ENCODE results near the gene AMZ2. TPM values are rescaled to one million over a fixed set of nuclear protein-coding genes. Genes with fewer than 3 reads are reported as not detected.
"Not testable (repeated sequence)": the region's sequence is repeated elsewhere in the genome, so short reads cannot be mapped to it uniquely, and the experiment has no call there.

Gene AMZ2
- total RNA-seq, 1 experiment from 2014 or later, result 88.3 TPM

GRCh38 chr17:68263101-68263681, 15.3 kb downstream of the AMZ2 start:
- H3K36me3 ChIP-seq (ENCODE audit: low read depth); H3K4me2 ChIP-seq; H3K27ac ChIP-seq; H3F3A ChIP-seq (ENCODE audit: insufficient read depth, low read depth); H3K79me2 ChIP-seq (ENCODE audit: low read depth); H3K4me3 ChIP-seq; H3K27me3 ChIP-seq (ENCODE audit: insufficient read depth, low read depth); H2AFZ ChIP-seq; H3K9me2 ChIP-seq (ENCODE audit: insufficient read depth); H3K9me3 ChIP-seq (ENCODE audit: insufficient read depth, low read depth); H3K4me1 ChIP-seq (replicated peaks; ENCODE audit: insufficient read depth); POLR2A ChIA-PET (ENCODE audit: unreplicated experiment); DNase-seq; BruUV-seq (replicated peaks); H4K20me1 ChIP-seq (ENCODE audit: insufficient read depth): not testable (repeated sequence)
- peak; percentile 74 for TF ChIP-seq CTCF (conservative IDR thresholded peaks at IDR 0.05)
- intact Hi-C loops (cut with micrococcal nuclease; ENCODE audit: unreplicated experiment), result loop anchor here (1.0 kb wide), 2 partner anchors 136 to 173 kb away; no protein-coding TSS in a partner anchor
- CTCF ChIA-PET, result interaction anchor here (0.5 to 2.8 kb wide), 2 partner anchors 106 to 136 kb away, joined by 4 to 17 read pairs; no protein-coding TSS in a partner anchor

- intact Hi-C loops (cut with micrococcal nuclease; ENCODE audit: unreplicated experiment); H3K4me3 ChIP-seq; H3K36me3 ChIP-seq (ENCODE audit: low read depth); H3K79me2 ChIP-seq (ENCODE audit: low read depth); H3K27me3 ChIP-seq (ENCODE audit: insufficient read depth, low read depth); CTCF ChIA-PET; H3K9me3 ChIP-seq (ENCODE audit: insufficient read depth, low read depth); H3K4me2 ChIP-seq; H3F3A ChIP-seq (ENCODE audit: insufficient read depth, low read depth); H3K9me2 ChIP-seq (ENCODE audit: insufficient read depth); H3K27ac ChIP-seq; H3K4me1 ChIP-seq (replicated peaks; ENCODE audit: insufficient read depth); H4K20me1 ChIP-seq (ENCODE audit: insufficient read depth); H2AFZ ChIP-seq; BruUV-seq (replicated peaks); DNase-seq: not testable (repeated sequence)
- POLR2A ChIA-PET (ENCODE audit: unreplicated experiment), result interaction anchor here (0.6 kb wide), 1 partner anchor 209 kb away, joined by 7 read pairs; no protein-coding TSS in a partner anchor
Observed at GRCh38 chr17:68265833-68266232, 18.0 kb downstream of the AMZ2 start.

DNA sequence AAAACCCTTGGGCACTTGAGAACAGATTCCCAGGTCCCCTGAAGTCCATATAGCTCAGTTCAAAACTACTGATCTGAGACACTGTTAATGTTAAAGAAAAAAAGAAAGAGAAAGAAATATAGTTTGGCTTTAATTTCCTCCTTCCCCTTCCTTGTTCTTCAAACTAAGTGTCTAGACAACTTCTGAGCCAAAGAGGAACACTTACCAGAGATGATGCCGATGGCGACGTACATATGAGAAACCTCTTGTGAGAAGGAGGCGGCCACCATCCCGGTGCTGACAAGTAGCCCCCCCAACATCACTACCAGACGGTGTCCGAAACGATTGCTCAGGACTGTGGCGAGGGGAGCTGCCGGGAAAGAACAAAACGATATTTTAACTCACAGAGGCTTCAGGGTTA, 25.9 kb downstream of the AMZ2 start:
- TF ChIP-seq EZH2 (IDR thresholded peaks at IDR 0.05; ENCODE audit: low read depth), result no peak
- TF ChIP-seq CTCF (conservative IDR thresholded peaks at IDR 0.05), result no peak
- Histone ChIP-seq H3K36me3 (ENCODE audit: low read depth) (no peaks in the 10 kb centered on the region), H2AFZ (no peak overlapping the region), H3K4me3 (no peak overlapping the region), H3K4me1 (replicated peaks; ENCODE audit: insufficient read depth) (no peaks in the 10 kb centered on the region), H3F3A (ENCODE audit: insufficient read depth, low read depth) (no peaks in the 10 kb centered on the region), H4K20me1 (ENCODE audit: insufficient read depth) (no peaks in the 10 kb centered on the region), H3K27me3 (ENCODE audit: insufficient read depth, low read depth) (no peaks in the 10 kb centered on the region), H3K27ac (no peak overlapping the region), H3K9me2 (ENCODE audit: insufficient read depth) (no peaks in the 10 kb centered on the region), H3K79me2 (ENCODE audit: low read depth) (no peaks in the 10 kb centered on the region), H3K4me2 (no peak overlapping the region), H3K9me3 (ENCODE audit: insufficient read depth, low read depth) (no peaks in the 10 kb centered on the region; the same call in 1 of the 2 replicates)
- no TSS peak for BruUV-seq (replicated peaks)
- intact Hi-C loops (cut with micrococcal nuclease; ENCODE audit: unreplicated experiment), result no loop called here
- POLR2A ChIA-PET (ENCODE audit: unreplicated experiment), result no interaction called here
- DNase-seq, result no peak
- CTCF ChIA-PET, result no interaction called here

GRCh38 chr17:68276339-68276738, 28.5 kb downstream of the AMZ2 start:
- H3K79me2 ChIP-seq (ENCODE audit: low read depth); H3K9me2 ChIP-seq (ENCODE audit: insufficient read depth); H3K36me3 ChIP-seq (ENCODE audit: low read depth); H3K4me1 ChIP-seq (replicated peaks; ENCODE audit: insufficient read depth); intact Hi-C loops (cut with micrococcal nuclease; ENCODE audit: unreplicated experiment); DNase-seq; H3K4me2 ChIP-seq; H3K27ac ChIP-seq; BruUV-seq (replicated peaks); H3F3A ChIP-seq (ENCODE audit: insufficient read depth, low read depth); H4K20me1 ChIP-seq (ENCODE audit: insufficient read depth); H2AFZ ChIP-seq; H3K27me3 ChIP-seq (ENCODE audit: insufficient read depth, low read depth); H3K4me3 ChIP-seq; POLR2A ChIA-PET (ENCODE audit: unreplicated experiment); CTCF ChIA-PET; H3K9me3 ChIP-seq (ENCODE audit: insufficient read depth, low read depth): not testable (repeated sequence)
